ENCODE measurements around the gene NDUFC1. TPM values are rescaled to one million over a fixed set of nuclear protein-coding genes. Genes with fewer than 3 reads are reported as not detected.

Gene NDUFC1
- total RNA-seq, 1 donor from 2014 or later, result 29.1 TPM

DNA sequence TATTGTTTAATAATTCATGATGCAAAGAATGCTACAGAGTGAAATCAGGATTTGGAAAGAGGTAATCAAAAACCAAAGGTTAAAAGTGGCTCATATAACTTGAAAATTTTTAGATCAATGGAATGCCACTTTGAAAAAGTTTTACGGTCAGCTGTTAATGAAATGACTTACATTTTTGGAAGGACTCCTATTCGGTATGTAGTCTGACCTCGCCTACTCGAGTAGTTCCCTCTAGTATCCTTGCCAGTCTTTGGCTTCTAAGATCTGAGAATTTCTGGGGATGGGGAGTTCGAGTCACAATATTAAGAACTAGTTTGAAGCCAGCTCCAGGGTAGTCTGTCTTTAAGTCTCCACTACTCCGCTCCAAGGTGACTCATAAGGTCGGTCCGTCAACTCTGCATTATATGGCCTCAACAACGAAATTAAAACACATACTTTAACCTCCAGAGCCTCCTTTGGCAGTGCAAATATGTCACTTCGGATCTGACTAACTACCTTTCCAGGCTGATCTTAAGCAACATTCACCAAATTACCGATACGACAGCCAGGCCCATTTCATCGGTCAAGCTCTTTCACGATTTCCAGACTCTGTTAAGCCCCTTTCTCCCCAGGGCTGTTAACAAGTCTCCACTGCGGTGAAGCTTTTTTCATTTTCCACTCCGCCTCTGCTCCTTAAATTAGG is 1.7 kb downstream of the NDUFC1 start:
- peak; percentile 2 for ATAC-seq
- no peak for DNase-seq (ENCODE audit: low spot score)

DNA sequence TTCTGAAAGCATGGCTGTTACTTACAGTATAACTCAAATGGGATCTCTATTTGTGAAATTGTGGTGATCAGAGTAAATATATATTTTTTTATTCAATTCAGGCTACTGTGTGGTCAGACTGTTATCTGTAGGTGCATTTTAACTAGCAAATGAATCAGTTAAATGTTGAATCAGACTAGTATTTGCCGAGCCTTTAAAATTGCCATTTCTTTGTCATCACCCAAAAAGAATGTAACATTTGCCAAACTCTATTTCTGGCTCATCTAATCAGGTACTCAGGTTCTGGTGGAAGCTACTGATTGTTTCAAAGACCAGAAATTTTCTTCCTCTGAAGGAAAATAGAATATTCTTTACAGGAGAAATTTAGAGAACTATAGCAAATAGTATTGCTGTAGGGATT is 2.7 kb downstream of the NDUFC1 start:
- no peak for DNase-seq (ENCODE audit: low spot score)
- no peak for ATAC-seq

- no peak for DNase-seq (ENCODE audit: low spot score)
- ATAC-seq, result no peak
These were observed 5.3 kb downstream of the NDUFC1 start for GRCh38 chr4:139297001-139297410.

DNA sequence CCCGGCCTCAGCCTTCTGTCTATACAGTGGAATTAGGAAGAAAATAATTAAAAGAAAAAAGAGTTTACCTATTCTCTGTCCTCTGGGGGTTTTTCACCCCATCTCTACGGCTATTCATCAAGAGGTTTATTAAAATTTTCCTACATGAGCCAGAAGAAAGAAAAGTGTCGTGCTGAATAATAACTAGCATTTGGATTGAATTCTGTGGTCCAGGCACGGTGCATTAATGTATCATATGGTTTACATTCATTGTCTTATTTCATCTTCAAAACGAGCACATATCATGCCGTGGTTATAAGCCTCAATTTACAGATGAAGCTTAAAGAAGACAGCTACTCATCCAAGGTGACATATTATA is 6.4 kb downstream of the NDUFC1 start:
- DNase-seq (ENCODE audit: low spot score), result no peak
- no peak for ATAC-seq

DNA sequence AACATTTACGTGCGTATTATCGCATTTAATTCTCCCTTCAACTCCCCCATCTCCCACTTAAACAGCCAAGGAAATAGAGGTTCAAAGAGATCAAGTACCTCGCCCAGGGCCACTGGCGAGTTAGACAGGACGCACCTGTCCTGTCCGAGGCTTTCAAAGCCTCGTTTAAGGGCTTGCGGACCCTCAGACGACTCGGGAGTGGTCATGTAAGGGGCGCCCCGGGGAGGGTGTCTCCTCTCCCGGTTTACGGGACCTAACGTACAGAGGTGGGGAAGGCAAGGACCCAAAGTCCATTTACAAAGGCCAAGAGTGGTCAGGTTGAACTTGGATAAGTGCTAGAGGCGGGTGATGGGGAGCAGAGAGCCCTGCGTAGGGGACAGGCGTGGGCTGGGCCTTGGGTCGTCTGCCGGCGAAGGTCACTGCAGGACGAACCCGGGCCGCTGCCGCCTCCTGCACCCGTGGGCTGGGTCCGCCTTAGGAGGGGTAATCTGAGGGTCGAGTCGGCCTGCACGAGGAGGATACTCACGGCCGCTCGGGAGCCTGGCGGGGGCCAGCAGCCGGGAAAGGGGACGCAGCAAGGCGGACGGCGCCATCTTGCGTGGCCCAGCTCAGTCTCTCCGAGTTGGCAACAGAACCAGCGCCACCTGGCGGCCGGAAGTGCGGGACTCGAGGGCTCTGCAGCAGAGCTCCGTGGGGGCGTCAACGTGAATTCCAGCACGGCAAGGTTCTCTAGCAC is 6.9 kb downstream of the NDUFC1 start:
- ATAC-seq, result peak; percentile 96

DNA sequence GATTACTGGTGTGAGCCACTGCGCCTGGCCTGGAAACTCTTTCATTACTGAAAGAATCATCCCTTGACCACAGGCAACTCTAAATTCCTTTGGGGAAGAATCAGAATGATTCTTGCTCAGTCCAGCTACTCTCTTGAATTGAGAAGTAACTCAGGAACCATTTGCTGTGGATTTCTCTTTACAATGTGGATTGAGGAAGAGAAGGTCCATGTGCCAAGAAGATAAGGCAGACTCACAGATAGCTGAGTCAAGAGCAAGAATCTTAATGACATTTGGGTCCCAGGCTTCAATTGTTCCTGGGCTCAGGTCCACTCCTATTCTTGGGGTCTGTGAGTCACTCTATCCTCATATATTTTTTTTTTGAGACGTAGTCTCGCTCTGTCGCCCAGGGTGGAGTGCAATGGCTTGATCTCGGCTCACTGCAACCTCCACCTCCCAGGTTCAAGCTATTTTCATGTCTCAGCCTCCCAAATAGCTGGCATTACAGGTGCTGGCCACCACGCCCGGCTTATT is 16.0 kb downstream of the NDUFC1 start:
- DNase-seq (ENCODE audit: low spot score), result no peak
- ATAC-seq, result no peak

More for the DNA sequence above, 6.9 kb downstream of the NDUFC1 start:
- peak; percentile 97 for DNase-seq (ENCODE audit: low spot score)

GRCh38 chr4:139282721-139283075 is 19.6 kb downstream of the NDUFC1 start:
- ATAC-seq (no peak), DNase-seq (ENCODE audit: low spot score) (no peak)

DNA sequence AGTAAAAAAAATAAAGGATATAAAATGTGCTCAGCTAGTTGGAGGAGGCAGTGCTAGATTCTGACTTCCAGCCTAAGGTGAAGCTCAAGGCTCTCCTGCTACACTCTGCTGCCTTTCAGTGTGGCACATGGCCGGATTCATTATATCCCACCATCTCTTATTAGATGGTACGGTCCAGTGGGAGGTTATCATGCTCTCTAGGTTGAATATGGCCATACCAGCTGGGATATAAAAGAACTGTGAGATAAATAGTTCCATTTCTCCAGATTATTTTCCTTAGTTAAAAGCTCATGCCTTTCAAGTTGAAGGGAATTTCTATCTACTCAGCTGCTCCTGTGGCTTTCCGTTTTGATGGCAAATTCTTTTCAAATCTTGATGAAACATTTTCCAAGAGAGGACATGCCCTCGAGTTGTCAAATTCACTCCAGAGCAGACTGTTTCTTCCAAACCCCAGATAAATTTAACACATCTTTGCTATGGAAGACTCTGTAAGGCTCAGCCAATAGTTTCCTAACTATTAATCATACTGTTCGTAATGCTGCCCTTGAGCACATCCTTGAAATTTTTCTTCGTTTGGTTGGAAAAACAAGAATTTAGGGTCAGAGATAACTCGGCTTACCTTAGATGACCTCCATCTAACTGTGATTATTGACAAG is 20.1 kb downstream of the NDUFC1 start:
- DNase-seq (ENCODE audit: low spot score) (no peak), ATAC-seq (no peak)

GRCh38 chr4:139279760-139280620 is 22.3 kb downstream of the NDUFC1 start, which contains the start of gene MGARP:
TSS of gene MGARP (minus strand) at chr4:139280225. CDS start at chr4:139280158, 67 bp downstream.
- DNase-seq (ENCODE audit: low spot score) (no peak), ATAC-seq (peak; percentile 58)

DNA sequence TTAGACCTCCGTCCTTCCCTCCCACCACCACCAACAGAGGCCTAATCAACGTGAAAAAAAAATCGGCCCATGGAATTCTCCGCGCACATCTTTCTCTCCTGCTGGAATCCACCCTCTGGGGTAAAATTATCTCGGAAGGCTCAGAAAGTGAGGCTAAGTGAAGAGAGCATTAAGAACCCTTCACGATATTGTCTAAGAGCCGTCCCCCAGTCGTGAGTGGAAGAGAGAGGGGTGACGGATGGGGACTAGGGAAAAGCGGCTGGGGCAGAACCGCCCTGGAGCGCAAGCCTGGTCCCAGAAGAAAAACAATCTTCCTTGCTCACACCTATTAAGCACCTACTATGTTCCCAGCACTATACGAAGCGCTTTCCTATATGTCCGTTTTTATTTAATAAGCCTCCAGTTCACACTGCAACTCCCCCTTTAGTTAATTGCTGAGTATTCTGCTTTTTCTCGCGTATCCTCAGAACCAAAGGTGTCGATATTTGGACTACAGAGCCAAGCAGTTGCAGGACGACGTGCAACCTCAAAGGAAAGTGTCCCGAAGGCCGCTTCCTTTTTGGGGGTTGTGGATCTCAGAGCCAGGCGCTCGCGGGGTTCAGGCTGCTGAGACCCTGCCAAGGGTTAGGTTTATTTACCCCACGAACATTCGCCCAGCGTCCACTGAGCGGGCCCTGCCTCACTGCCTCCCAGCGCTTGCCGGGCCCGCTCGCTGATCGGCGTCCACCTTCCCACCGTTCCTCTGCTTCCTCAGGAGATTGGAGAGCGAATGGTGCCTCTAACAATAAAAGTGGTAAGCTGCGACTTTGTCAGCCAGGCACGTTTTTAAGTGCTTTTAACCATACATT is 23.1 kb downstream of the NDUFC1 start:
- DNase-seq (ENCODE audit: low spot score), result no peak
- ATAC-seq, result peak; percentile 40

- ATAC-seq, result no peak
- no peak for DNase-seq (ENCODE audit: low spot score)
These were observed 23.8 kb downstream of the NDUFC1 start for GRCh38 chr4:139278485-139278884.

DNA sequence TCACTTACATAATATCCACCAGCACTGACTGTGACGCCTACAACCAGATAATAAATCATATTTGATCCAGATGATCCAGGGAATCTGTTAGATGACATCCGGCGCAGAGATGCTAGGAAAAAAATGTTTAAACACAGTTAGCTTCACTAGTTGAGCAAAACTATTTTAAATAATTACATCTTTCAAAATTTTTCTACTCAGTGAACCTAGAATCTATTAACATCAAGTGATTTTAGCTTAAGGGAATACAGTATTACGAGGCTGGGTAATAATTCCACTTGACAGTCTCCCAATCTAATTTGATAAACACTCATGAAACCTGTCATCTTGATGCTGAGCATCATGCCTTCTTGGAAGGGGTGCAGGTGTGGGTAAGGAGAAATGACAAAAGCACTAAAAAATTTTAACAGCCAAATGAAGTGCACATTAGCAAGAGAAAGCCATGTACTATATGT is 27.0 kb downstream of the NDUFC1 start:
- ATAC-seq (no peak), DNase-seq (ENCODE audit: low spot score) (no peak)

DNA sequence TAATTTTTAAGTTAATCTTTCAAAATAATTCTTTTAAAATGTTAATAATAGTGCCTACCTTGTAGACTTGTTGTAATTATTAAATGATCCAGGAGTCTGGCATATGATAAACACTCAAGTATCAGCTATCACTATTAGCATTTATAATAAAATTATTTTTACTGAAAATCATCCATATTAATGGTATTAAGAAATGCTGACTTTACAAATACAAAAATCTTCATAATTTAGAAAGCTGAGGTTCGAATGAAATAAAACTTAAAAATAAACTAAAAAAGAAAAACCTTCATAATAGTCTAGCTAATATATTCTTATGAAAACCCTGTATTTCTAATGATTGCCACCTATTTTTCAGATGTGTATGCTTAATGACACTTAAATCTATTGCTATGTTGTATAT is 27.5 kb downstream of the NDUFC1 start:
- DNase-seq (ENCODE audit: low spot score) (no peak), ATAC-seq (no peak)

- DNase-seq (ENCODE audit: low spot score), result no peak
- ATAC-seq, result no peak
These were observed 28.4 kb downstream of the NDUFC1 start for GRCh38 chr4:139273835-139274234.

- no peak for DNase-seq (ENCODE audit: low spot score)
- ATAC-seq, result no peak
These were observed 35.0 kb downstream of the NDUFC1 start for GRCh38 chr4:139267301-139267700.

- ATAC-seq, result peak; percentile 90
- peak; percentile 65 for DNase-seq (ENCODE audit: low spot score)
These were observed 35.6 kb downstream of the NDUFC1 start for GRCh38 chr4:139266583-139267257.

GRCh38 chr4:139266208-139266582 is 36.1 kb downstream of the NDUFC1 start:
- DNase-seq (ENCODE audit: low spot score), result no peak
- no peak for ATAC-seq

GRCh38 chr4:139265654-139266053 is 36.6 kb downstream of the NDUFC1 start:
- DNase-seq (ENCODE audit: low spot score), result no peak
- no peak for ATAC-seq

GRCh38 chr4:139256349-139256748 is 45.9 kb downstream of the NDUFC1 start:
- DNase-seq (ENCODE audit: low spot score) (no peak), ATAC-seq (no peak)

Measured in left lobe of liver (tissue), 2 donors.